ENCODE data around the gene KDSR. TPM values are rescaled to one million over a fixed set of nuclear protein-coding genes. Genes with fewer than 3 reads are reported as not detected.
A peak's percentile ranks its signal among the peaks of the same experiment; 100 is the strongest.

Gene KDSR
- total and polyA plus RNA-seq, 2 donors (not counting 1 experiment from before 2014, with no cell fraction given) = 6.4 to 21.1 TPM

DNA sequence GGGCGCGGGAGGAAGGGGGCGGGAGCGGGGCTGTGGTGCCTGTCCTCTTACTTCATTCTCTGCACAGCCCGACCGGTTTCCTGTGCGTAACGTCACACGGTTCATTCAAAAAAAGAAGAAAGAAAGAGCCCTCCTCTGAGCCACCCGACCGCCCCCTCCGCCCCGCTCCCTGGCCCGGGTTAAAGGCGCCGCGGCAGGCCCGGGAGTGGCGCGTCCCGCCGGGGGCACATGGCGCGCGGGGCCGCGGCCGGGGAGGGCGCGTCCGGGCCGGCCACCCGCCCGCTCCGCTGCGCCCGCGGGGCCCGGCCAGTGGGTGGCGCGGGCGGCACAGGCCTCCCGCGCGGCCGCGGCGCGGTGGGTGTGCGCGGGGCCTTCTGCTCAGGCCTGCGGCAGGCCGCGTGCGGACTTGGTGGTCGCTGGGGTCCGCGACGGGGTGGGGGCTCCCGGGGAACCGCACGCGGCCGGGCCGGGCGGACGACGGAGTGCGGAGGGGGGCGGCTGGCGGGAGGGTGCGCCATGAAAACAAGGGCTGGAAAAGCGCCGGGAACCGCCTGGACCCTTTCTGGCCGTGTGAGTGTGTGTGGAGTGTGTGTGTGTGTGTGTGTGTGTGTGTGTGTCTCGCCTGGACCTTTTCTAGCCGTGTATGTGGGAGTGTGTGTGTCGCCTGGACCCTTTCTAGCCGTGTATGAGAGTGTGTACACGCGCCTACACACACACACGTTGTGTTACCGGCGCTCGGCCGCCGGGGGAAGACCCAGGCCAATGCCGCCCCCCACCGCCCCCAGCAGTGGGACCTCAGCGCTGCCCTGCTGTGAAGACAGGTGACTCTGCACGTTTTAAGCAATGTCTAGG is 46.7 kb downstream of the KDSR start:
- Histone ChIP-seq H3K4me3 (ENCODE audit: control extremely low read depth in 1 of 5, extremely low read depth in 1 of 5, insufficient read depth in 1 of 5, low read depth in 2 of 5, low read length in 4 of 5) (peak overlapping the region in 4 of 5 experiments; percentile 51 to 91 (median 56)), H3K4me1 (ENCODE audit: control insufficient read depth in 2 of 2, insufficient read depth in 2 of 2, low read length in 2 of 2) (peaks cover 16 to 33% of the 10 kb centered on the region in 2 donors), H3K79me2 (ENCODE audit: control insufficient read depth, insufficient read depth, low read length) (peaks cover 44% of the 10 kb centered on the region), H3K36me3 (replicated peaks in 1 of 2; ENCODE audit: control extremely low read depth in 1 of 2, control insufficient read depth in 1 of 2, extremely low read depth in 1 of 2, insufficient read depth in 2 of 2, low read length in 1 of 2) (no peaks in the 10 kb centered on the region), H3K4me2 (replicated peaks; ENCODE audit: low read depth, low read length, poor library complexity, severe bottlenecking) (peak overlapping the region; percentile 86), H3K27ac (ENCODE audit: low read length in 2 of 2) (peak overlapping the region; percentile 52 to 85), H3K27me3 (replicated peaks in 1 of 4; ENCODE audit: control extremely low read depth in 1 of 4, control insufficient read depth in 3 of 4, insufficient read depth in 4 of 4, low read length in 3 of 4) (no peaks in the 10 kb centered on the region), H3K9me3 (ENCODE audit: control extremely low read depth in 1 of 3, control insufficient read depth in 2 of 3, insufficient read depth in 1 of 3, low read length in 2 of 3) (no peaks in the 10 kb centered on the region), H3K9ac (ENCODE audit: low read length) (peak overlapping the region; percentile 67), H4K20me1 (ENCODE audit: control insufficient read depth, insufficient read depth, low read length, poor library complexity, severe bottlenecking) (no peaks in the 10 kb centered on the region), H2AFZ (ENCODE audit: insufficient read depth, low read depth, low read length, poor library complexity, severe bottlenecking) (peak overlapping the region; percentile 72)
- ChIA-PET POLR2A (interaction anchor here (0.5 to 4.5 kb wide), 7 partner anchors 33 to 189 kb away, joined by 3 to 30 read pairs (median 4); no protein-coding TSS in a partner anchor), CTCF (interaction anchor here (0.8 to 8.9 kb wide), 18 partner anchors 9 to 305 kb away, joined by 3 to 223 read pairs (median 26); no protein-coding TSS in a partner anchor)
- H3K4me1 Mint-ChIP-seq = peaks cover 43% of the 10 kb centered on the region
- intact Hi-C loops (cut with micrococcal nuclease) = loop anchor here (1.0 to 10.0 kb wide), 6 partner anchors 46 to 1134 kb away; partner anchors contain the start of genes KDSR, PHLPP1, PIGN and RELCH
- TF ChIP-seq, protein P1, sequence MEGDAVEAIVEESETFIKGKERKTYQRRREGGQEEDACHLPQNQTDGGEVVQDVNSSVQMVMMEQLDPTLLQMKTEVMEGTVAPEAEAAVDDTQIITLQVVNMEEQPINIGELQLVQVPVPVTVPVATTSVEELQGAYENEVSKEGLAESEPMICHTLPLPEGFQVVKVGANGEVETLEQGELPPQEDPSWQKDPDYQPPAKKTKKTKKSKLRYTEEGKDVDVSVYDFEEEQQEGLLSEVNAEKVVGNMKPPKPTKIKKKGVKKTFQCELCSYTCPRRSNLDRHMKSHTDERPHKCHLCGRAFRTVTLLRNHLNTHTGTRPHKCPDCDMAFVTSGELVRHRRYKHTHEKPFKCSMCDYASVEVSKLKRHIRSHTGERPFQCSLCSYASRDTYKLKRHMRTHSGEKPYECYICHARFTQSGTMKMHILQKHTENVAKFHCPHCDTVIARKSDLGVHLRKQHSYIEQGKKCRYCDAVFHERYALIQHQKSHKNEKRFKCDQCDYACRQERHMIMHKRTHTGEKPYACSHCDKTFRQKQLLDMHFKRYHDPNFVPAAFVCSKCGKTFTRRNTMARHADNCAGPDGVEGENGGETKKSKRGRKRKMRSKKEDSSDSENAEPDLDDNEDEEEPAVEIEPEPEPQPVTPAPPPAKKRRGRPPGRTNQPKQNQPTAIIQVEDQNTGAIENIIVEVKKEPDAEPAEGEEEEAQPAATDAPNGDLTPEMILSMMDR (IDR thresholded peaks at IDR 0.05) = no peak
- TF ChIP-seq EZH2 (IDR thresholded peaks at IDR 0.05; ENCODE audit: borderline replicate concordance, insufficient read depth, low read depth, low read length, poor library complexity, severe bottlenecking) = no peak
- DNase-seq (peak; percentile 93), ATAC-seq (ENCODE audit: low read depth) (peak; percentile 75)
- WGBS (ENCODE audit: insufficient coverage) = 1% methylated on average over 92 of the region's 92 CpGs
- no peaks in the 10 kb centered on the region for H3K9me3 Mint-ChIP-seq (ENCODE audit: insufficient read depth)
- peak overlapping the region; percentile 95 for H3K4me3 Mint-ChIP-seq
- no peaks in the 10 kb centered on the region for H3K27me3 Mint-ChIP-seq
- H3K27ac Mint-ChIP-seq = peak overlapping the region; percentile 96

All from B cell (primary cell).